Heart left ventricle (tissue), 16 donors: Measurements from ENCODE around the gene RPL36A. TPM values are rescaled to one million over a fixed set of nuclear protein-coding genes. Genes with fewer than 3 reads are reported as not detected.

Experiments
- ATAC-seq, 4 donors: fragments of 200-7000 bp; cut with Tn5 transposase; one replicate each; pipeline ENCODE4 v1.9.1; 2020 to 2022; ENCODE audit warnings: moderate library complexity in 4 of 4, mild to moderate bottlenecking in 3 of 4, moderate number of reproducible peaks in 1 of 4
- DNase-seq, 5 donors: peaks; one replicate each; pipeline ENCODE4 v3.0.0-alpha.2; 2020
- H3K27ac ChIP-seq, 12 donors: fragments of 200-600 bp; sonication (generic) in 4 of 12; one replicate each; pipeline versions ENCODE4 v1.5.0 to v1.8.0; 2016 to 2022; ENCODE audit warnings: mild to moderate bottlenecking in 2 of 12
- H3K27me3 ChIP-seq, 9 donors: fragments of 200-600 bp; sonication (generic) in 2 of 9; one replicate each; pipeline versions ENCODE4 v1.5.1 to v1.8.0; 2016 to 2022; ENCODE audit warnings: mild to moderate bottlenecking in 3 of 9
- H3K36me3 ChIP-seq, 9 donors: fragments of 200-600 bp; sonication (generic) in 2 of 9; one replicate each; pipeline versions ENCODE4 v1.5.0 to v1.8.0; 2018 to 2022; ENCODE audit warnings: mild to moderate bottlenecking in 2 of 9
- H3K4me1 ChIP-seq, 12 donors: fragments of 200-600 bp; sonication (generic) in 4 of 12; one replicate each; pipeline versions ENCODE4 v1.5.0 to v1.8.0; 2016 to 2022; ENCODE audit warnings: mild to moderate bottlenecking in 3 of 12
- H3K4me3 ChIP-seq, 12 donors: fragments of 200-600 bp; sonication (generic) in 4 of 12; one replicate each; pipeline versions ENCODE4 v1.5.0 to v1.8.0; 2017 to 2022; ENCODE audit warnings: mild to moderate bottlenecking in 9 of 12, moderate library complexity in 4 of 12
- H3K9me3 ChIP-seq, 12 donors: fragments of 200-600 bp; sonication (generic) in 4 of 12; one replicate each; pipeline versions ENCODE4 v1.5.0 to v1.8.0; 2016 to 2022; ENCODE audit warnings: mild to moderate bottlenecking in 1 of 12
- CTCF ChIP-seq, 12 donors: fragments of 200-600 bp; sonication (generic) in 4 of 12; IDR thresholded peaks; one replicate each; pipeline versions ENCODE4 v1.5.0 to v1.8.0; 2018 to 2022; ENCODE audit warnings: antibody characterized with exemption in 12 of 12, mild to moderate bottlenecking in 5 of 12
- POLR2A ChIP-seq, 2 donors: fragments of 450-650 bp; IDR thresholded peaks; one replicate each; pipeline ENCODE4 v1.6.1; 2017; ENCODE audit warnings: antibody characterized with exemption in 2 of 2, mild to moderate bottlenecking in 2 of 2, moderate library complexity in 2 of 2
- WGBS, 4 donors: extraction: QIAGEN DNeasy Blood & Tissue Kit in 2 of 4; methylation state at CpG; one replicate each; pipeline versions ENCODE4 v1.1.5 to v1.1.7; 2013 to 2018; 5-methylcytosine and 5-hydroxymethylcytosine counted together
- intact Hi-C, 10 donors: fragments of 100-400 bp; cut with DNase I; formaldehyde crosslinking; loops; one replicate each; pipeline versions ENCODE4 v1.11.1 to v1.14.2; 2022
- polyA plus RNA-seq, 2 donors: library from polyadenylated mRNA; stranded (reverse); fragments of 200-250 nt; gene quantifications; one replicate each; pipeline ENCODE4 v1.2.3, GENCODE V29; 2013
- total RNA-seq, 9 donors: library from RNA; depleted of rRNA in 2 of 9; stranded (reverse); fragments of >200 nt in 2 of 9; fragmentation: NEBNext Ultra II Directional in 3 of 9; extraction: Animal tissue kit (Norgen Biotek cat#: 25700) in 3 of 9; gene quantifications; one replicate each; pipeline versions ENCODE4 v1.1.0 to v1.2.4, GENCODE V29; 2016 to 2023
- donor health status: ischemic (EF 13 %, LVEDD 7.1; RV severe dilation, severe dysfunction).
- donor health status: healthy with polysubstance abuse.
- donor health status: DM: no; HTN: yes; CAD: no.
- donor health status: DM: no; HTN: no; CAD: no.
- donor health status: ischemic (EF 25% LVEDD 6.9; RV normal size, moderate dysfunction).
- donor health status: ischemic (EF 25% LVEDD 5.7; RV mildly dilated, moderate dysfunction).
- donor health status: healthy.
- donor health status: DM: yes; HTN: yes; CAD: no.
- donor health status: ischemic (EF 35%, LVEDD 5.7; RV mildly dilated, moderate dysfunction).
- donor health status: nonischemic (EF 11% LVEDD 7.7; RV severe dilation, severe dysfunction).
- donor health status: DM: yes; HTN: yes; CAD: no.
- donor health status: PGD.
- donor health status: ischemic (EF 29% LVEDD 5.4; RV normal size, mild dysfunction).
- donor health status: nonischemic (EF 23%, LVEDD 6.1; RV moderate dilation, normal function).

RPL36A gene
- total and polyA plus RNA-seq, 11 donors = 47.8 to 2,246 (median 69.8) TPM

GRCh38 chrX:101349193-101349562 lies 41.6 kb upstream of the RPL36A start:
- H3K4me3 ChIP-seq = peak overlapping the region; percentile 41 to 98 (median 70)
- 30 to 37% (median 36%) methylated on average over 4 of the region's 4 CpGs for WGBS, 4 donors
- DNase-seq (no peak), ATAC-seq (no peak)
- H3K9me3 ChIP-seq = peaks cover 0 to 6% (median 0%) of the 10 kb centered on the region in 12 donors
- H3K4me1 ChIP-seq = peaks cover 0 to 7% (median 0%) of the 10 kb centered on the region in 12 donors
- intact Hi-C loops = no loop called here
- peaks cover 0 to 11% (median 5%) of the 10 kb centered on the region in 9 donors for H3K36me3 ChIP-seq
- no peak for TF ChIP-seq POLR2A (IDR thresholded peaks at IDR 0.05)
- TF ChIP-seq CTCF (IDR thresholded peaks at IDR 0.05) = no peak
- peak overlapping the region in 8 of 12 donors; percentile 80 to 94 (median 89) for H3K27ac ChIP-seq
- peaks cover 0 to 6% (median 0%) of the 10 kb centered on the region in 9 donors for H3K27me3 ChIP-seq

DNA sequence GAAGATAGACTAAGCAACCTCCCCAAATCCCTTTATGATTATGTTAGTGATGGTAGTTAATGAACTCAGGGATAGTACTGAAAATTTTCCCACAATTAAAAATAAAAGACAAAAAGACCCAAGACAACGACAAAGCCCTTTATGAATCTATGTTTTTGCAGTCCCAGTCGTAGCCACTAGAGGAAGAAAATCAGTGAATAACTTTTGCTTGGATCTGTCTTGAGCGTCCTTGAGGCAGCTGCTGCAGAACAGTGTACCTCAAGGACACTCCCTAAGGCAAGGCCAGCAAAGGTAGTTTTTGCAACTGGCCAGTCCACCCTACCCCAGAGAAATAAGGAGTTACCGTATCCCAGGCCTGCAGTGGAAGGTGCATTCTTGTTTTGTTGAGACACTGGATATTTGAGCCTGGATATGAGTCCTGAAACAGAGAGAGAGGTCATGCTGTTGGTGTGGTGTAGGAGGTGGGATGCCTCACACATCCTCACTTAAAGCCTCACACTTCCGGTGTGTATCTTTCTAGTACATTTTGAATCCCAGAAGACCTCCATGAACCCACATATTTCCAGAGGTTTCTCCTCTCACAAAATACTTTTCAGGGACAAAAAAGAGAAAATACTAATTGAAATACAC lies 33.5 kb upstream of the RPL36A start:
- 40 to 50% (median 49%) methylated on average over 5 of the region's 5 CpGs for WGBS, 4 donors

GRCh38 chrX:101359966-101360365 lies 30.8 kb upstream of the RPL36A start:
- intact Hi-C loops = no loop called here
- H3K27ac ChIP-seq = no peak overlapping the region
- H3K9me3 ChIP-seq = no peaks in the 10 kb centered on the region
- 31 to 55% (median 46%) methylated on average over 1 of the region's 1 CpG for WGBS, 4 donors
- no peak for ATAC-seq
- no peak for DNase-seq
- no peaks in the 10 kb centered on the region for H3K4me1 ChIP-seq
- H3K4me3 ChIP-seq = no peak overlapping the region
- TF ChIP-seq CTCF (IDR thresholded peaks at IDR 0.05) (no peak), POLR2A (IDR thresholded peaks at IDR 0.05) (no peak)
- no peaks in the 10 kb centered on the region for H3K36me3 ChIP-seq
- peaks cover 0 to 8% (median 0%) of the 10 kb centered on the region in 9 donors for H3K27me3 ChIP-seq

More for the DNA sequence above, 33.5 kb upstream of the RPL36A start:
- Histone ChIP-seq H3K4me1 (no peaks in the 10 kb centered on the region), H3K4me3 (no peak overlapping the region), H3K27me3 (peaks cover 0 to 7% (median 0%) of the 10 kb centered on the region in 9 donors), H3K27ac (no peak overlapping the region), H3K36me3 (peaks cover 0 to 5% (median 0%) of the 10 kb centered on the region in 9 donors), H3K9me3 (no peaks in the 10 kb centered on the region)
- ATAC-seq = no peak
- DNase-seq = no peak
- intact Hi-C loops = no loop called here
- TF ChIP-seq POLR2A (IDR thresholded peaks at IDR 0.05) (no peak), CTCF (IDR thresholded peaks at IDR 0.05) (peak in 5 of 12 donors; percentile 8 to 32 (median 14))

DNA sequence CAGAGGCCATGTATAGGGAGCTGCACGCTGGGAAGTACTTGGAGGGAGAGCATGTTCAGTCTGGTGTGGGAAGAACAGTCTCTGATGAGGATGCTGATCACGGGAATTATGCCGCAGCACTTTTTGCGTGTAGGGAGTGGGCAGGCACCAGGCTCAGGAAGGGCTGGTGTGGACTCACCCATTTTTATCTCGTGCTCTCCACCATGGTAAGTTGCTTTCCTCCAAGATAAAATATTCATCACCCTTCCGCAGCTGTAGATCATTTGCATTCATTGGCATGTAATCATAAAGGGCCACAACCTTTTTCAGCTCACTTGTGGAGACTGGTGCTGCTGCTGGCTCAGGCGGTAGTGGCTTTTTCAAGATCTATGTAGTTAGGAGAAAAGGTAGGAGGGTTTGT lies 30.4 kb upstream of the RPL36A start:
- intact Hi-C loops = no loop called here
- Histone ChIP-seq H3K36me3 (no peaks in the 10 kb centered on the region), H3K4me1 (no peaks in the 10 kb centered on the region), H3K9me3 (no peaks in the 10 kb centered on the region), H3K27me3 (peaks cover 0 to 8% (median 0%) of the 10 kb centered on the region in 9 donors), H3K27ac (no peak overlapping the region), H3K4me3 (no peak overlapping the region)
- no peak for TF ChIP-seq POLR2A (IDR thresholded peaks at IDR 0.05)
- no peak for TF ChIP-seq CTCF (IDR thresholded peaks at IDR 0.05)
- no peak for ATAC-seq
- WGBS, 4 donors = 37 to 62% (median 46%) methylated on average over 7 of the region's 7 CpGs
- no peak for DNase-seq
